GM18951 (cell line): ENCODE data around the gene HOXD9.

Experiments
- POLR2A ChIP-seq: IDR thresholded peaks from 4 replicates; pipeline ENCODE4 v1.6.1; 2011; ENCODE audit warnings: mild to moderate bottlenecking; ENCODE audit not compliant: insufficient read length, insufficient read depth; ENCODE audit errors: extremely low read depth
- in situ Hi-C: fragments of 300-500 bp; cut with MboI; formaldehyde crosslinking; loops from one replicate; pipeline ENCODE4 v1.12.0; 2022; ENCODE audit warnings: low sequenced_read_pairs, mixed read lengths, inconsistent platforms; ENCODE audit not compliant: unreplicated experiment

Gene HOXD9

GRCh38 chr2:176151442-176152287, 29.1 kb downstream of the HOXD9 start, which contains the start of gene HOXD4:
HOXD4 (plus strand) TSS chr2:176151550; CDS start chr2:176151634, 84 bp downstream.
- TF ChIP-seq POLR2A: no peak
- in situ Hi-C loops: no loop called here

DNA sequence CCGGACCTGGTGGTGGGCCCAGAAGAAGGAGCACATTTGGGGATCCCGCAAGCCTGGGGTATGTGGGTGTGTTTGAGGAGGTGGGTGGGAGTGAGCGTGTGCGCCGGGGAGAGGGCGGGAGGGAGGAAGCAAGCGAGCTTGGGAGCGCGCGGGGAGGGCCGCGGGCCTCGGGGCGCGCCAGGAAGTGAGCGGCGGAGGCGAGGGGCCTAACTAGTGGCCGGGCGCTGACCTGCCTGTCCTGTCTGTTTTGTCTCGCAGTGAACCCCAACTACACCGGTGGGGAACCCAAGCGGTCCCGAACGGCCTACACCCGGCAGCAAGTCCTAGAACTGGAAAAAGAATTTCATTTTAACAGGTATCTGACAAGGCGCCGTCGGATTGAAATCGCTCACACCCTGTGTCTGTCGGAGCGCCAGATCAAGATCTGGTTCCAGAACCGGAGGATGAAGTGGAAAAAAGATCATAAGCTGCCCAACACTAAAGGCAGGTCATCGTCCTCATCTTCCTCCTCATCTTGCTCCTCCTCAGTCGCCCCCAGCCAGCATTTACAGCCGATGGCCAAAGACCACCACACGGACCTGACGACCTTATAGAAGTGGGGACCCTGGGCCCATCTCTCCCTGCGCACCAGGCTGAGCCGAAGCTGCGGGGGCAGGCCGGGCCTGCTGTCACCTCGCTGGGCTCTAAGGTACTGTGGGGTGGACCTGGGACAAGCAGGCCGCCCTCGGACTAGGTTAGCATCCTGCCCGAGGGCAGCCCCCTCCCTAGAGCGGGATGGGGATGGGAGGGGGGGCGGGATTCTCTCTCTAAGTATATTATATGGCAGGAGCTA, 30.0 kb downstream of the HOXD9 start:
- TF ChIP-seq POLR2A: no peak
- in situ Hi-C loops: no loop called here

DNA sequence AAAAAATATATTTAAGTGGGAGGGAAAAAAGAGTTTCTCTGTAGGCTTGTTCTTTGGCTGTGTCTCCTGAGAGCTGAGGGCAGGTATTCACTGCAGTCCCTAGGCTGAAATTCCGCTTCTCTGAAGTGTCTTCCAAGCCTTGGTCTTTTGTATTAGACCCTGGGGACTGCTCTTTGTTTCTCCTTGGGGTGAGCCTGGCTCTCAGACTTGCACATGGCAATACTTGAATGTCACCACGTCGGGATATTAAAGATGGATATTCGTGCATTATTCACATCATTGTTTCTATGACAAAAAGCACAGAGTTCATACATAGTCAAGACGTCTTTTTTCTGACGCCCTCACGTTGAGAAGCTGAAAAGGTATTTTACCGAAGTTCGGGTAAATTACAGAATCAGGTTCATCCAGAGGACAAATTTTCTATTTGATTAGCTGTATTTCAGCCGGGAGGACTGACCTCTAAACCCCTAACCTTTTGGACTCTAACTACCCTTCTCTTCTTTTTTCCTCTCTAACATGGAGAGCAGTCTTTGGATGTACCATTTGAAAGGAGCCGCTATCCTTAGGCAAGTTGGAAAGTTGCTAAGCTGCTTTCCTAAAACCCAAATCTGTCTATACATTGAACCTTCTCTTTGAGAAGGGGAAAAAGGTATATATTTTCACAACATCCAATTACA, 32.2 kb downstream of the HOXD9 start:
- TF ChIP-seq POLR2A: no peak
- in situ Hi-C loops: no loop called here

- no peak for TF ChIP-seq POLR2A
- in situ Hi-C loops: no loop called here
Observed at GRCh38 chr2:176155356-176156044, 33.0 kb downstream of the HOXD9 start.

GRCh38 chr2:176156301-176156806, 33.8 kb downstream of the HOXD9 start:
- in situ Hi-C loops: no loop called here
- no peak for TF ChIP-seq POLR2A

GRCh38 chr2:176156807-176157498, 34.4 kb downstream of the HOXD9 start, which contains the start of gene HOXD3:
HOXD3 (plus strand) TSS chr2:176157307; CDS start chr2:176169115, 11,808 bp downstream.
- in situ Hi-C loops: no loop called here
- no peak for TF ChIP-seq POLR2A

DNA sequence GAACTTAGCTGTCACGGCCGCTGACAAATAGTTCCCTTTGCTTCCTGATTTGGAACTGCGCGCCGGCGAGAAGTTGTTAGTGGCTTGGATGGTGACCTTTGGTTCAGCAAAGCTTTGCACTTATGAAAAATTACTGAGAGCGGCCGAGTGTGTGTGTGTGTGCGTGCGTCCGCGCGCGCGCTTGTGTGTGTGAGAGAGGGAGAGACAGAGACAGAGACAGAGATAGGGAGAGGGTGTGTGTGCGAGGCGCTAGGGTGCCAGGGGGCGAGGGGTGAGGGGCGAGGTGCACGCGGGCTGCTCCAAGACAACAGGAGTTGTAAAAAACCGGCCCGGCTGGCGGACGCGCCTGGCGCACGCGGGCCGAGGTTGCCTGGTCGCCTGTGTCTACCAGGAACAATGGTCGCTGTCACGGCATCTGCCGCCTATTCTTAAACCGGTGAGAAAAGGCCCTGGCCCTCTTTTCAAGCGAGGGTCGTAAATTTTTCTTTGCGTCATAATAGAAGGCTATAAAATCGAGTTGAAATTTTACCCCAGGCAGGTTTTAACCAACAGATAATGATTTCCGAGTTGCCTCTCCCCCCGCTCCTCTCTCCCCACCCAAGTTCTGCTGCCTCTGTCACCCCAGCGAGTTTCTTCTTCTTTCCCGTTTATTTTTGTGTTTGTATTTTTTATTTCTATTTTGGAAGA, 35.1 kb downstream of the HOXD9 start:
- no peak for TF ChIP-seq POLR2A
- in situ Hi-C loops: no loop called here

GRCh38 chr2:176158186-176158591, 35.7 kb downstream of the HOXD9 start:
- in situ Hi-C loops: no loop called here
- TF ChIP-seq POLR2A: no peak

- in situ Hi-C loops: no loop called here
- no peak for TF ChIP-seq POLR2A
Observed at GRCh38 chr2:176158855-176159662, 36.5 kb downstream of the HOXD9 start.

GRCh38 chr2:176159663-176160250, 37.2 kb downstream of the HOXD9 start:
- no peak for TF ChIP-seq POLR2A
- in situ Hi-C loops: no loop called here
